ENCODE measurements around the gene SEMA3B.

GRCh38 chr3:50297896-50298725 lies 29.2 kb downstream of the SEMA3B start:
- TF ChIP-seq CTCF (IDR thresholded peaks at IDR 0.05 in 4 of 5, conservative IDR thresholded peaks at IDR 0.05 in 1 of 5) (no peak), POLR2A (IDR thresholded peaks at IDR 0.05) (no peak)
